CD4-positive, alpha-beta T cell treated with Interleukin-17A for 1 hour (primary cell): ENCODE data around the gene TELO2.

ENCODE experiments used
- DNase-seq: peaks from one replicate; pipeline ENCODE4 v3.0.0-alpha.2; 2020

The TELO2 gene

GRCh38 chr16:1524366-1524765, 31.2 kb downstream of the TELO2 start:
- DNase-seq: no peak

- peak; percentile 41 for DNase-seq
Measured at GRCh38 chr16:1525871-1526607, 32.9 kb downstream of the TELO2 start.

GRCh38 chr16:1526608-1527555, 33.7 kb downstream of the TELO2 start:
- peak; percentile 25 for DNase-seq

GRCh38 chr16:1527836-1528811, 35.0 kb downstream of the TELO2 start:
- no peak for DNase-seq

- no peak for DNase-seq
Measured at GRCh38 chr16:1528921-1529537, 35.9 kb downstream of the TELO2 start.

GRCh38 chr16:1530349-1530882, 37.3 kb downstream of the TELO2 start:
- no peak for DNase-seq

GRCh38 chr16:1530883-1531637, 37.9 kb downstream of the TELO2 start:
- DNase-seq: no peak

- DNase-seq: no peak
Measured at GRCh38 chr16:1531638-1531910, 38.4 kb downstream of the TELO2 start.

GRCh38 chr16:1532081-1532760, 39.1 kb downstream of the TELO2 start:
- no peak for DNase-seq

GRCh38 chr16:1532771-1533170, 39.6 kb downstream of the TELO2 start:
- no peak for DNase-seq

- DNase-seq: peak; percentile 56
Measured at GRCh38 chr16:1533443-1533951, 40.3 kb downstream of the TELO2 start, which contains the start of gene TMEM204. TMEM204 (plus strand) TSS chr16:1533666; CDS start chr16:1534276, 610 bp downstream.

- DNase-seq: no peak
Measured at GRCh38 chr16:1534021-1535020, 41.2 kb downstream of the TELO2 start.

GRCh38 chr16:1535391-1536291, 42.5 kb downstream of the TELO2 start:
- DNase-seq: peak; percentile 40

- DNase-seq: no peak
Measured at GRCh38 chr16:1536601-1537000, 43.4 kb downstream of the TELO2 start.

- DNase-seq: no peak
Measured at GRCh38 chr16:1537138-1537577, 44.0 kb downstream of the TELO2 start.

GRCh38 chr16:1537763-1538289, 44.7 kb downstream of the TELO2 start:
- peak; percentile 25 for DNase-seq

- DNase-seq: peak; percentile 44
Measured at GRCh38 chr16:1538804-1539520, 45.8 kb downstream of the TELO2 start.
